Hepatocyte (in vitro differentiated cells): ENCODE measurements around the gene MACROD2.

Experiments
- EZH2 ChIP-seq: fragments of 200-600 bp; sonication (generic); IDR thresholded peaks from 2 replicates; pipeline ENCODE4 v1.6.1; 2016; ENCODE audit warnings: antibody characterized with exemption, mild to moderate bottlenecking, borderline replicate concordance
- TF ChIP-seq, protein P1 (sequence below): fragments of 200-600 bp; sonication (generic); IDR thresholded peaks from 2 replicates; pipeline ENCODE4 v1.5.1; 2016; ENCODE audit warnings: antibody characterized with exemption, mild to moderate bottlenecking; ENCODE audit not compliant: poor library complexity

- TF ChIP-seq, protein P1, sequence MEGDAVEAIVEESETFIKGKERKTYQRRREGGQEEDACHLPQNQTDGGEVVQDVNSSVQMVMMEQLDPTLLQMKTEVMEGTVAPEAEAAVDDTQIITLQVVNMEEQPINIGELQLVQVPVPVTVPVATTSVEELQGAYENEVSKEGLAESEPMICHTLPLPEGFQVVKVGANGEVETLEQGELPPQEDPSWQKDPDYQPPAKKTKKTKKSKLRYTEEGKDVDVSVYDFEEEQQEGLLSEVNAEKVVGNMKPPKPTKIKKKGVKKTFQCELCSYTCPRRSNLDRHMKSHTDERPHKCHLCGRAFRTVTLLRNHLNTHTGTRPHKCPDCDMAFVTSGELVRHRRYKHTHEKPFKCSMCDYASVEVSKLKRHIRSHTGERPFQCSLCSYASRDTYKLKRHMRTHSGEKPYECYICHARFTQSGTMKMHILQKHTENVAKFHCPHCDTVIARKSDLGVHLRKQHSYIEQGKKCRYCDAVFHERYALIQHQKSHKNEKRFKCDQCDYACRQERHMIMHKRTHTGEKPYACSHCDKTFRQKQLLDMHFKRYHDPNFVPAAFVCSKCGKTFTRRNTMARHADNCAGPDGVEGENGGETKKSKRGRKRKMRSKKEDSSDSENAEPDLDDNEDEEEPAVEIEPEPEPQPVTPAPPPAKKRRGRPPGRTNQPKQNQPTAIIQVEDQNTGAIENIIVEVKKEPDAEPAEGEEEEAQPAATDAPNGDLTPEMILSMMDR: no peak
- no peak for TF ChIP-seq EZH2
These were observed 963.3 kb downstream of the MACROD2 start for GRCh38 chr20:14958626-14959025.
